Glutamatergic neuron (in vitro differentiated cells): ENCODE data around the gene RNF11. TPM values are rescaled to one million over a fixed set of nuclear protein-coding genes. Genes with fewer than 3 reads are reported as not detected.

Source experiments
- DNase-seq: peaks from one replicate; pipeline ENCODE4 v3.0.0; 2022
- H3K27ac Mint-ChIP-seq: one replicate; pipeline ENCODE4 v1.8.0; 2020; ENCODE audit warnings: mild to moderate bottlenecking, mixed read lengths, inconsistent platforms; ENCODE audit not compliant: unreplicated experiment
- H3K27me3 Mint-ChIP-seq: one replicate; pipeline ENCODE4 v1.8.0; 2020; ENCODE audit warnings: mild to moderate bottlenecking, moderate library complexity, mixed read lengths, inconsistent platforms; ENCODE audit not compliant: unreplicated experiment
- H3K36me3 Mint-ChIP-seq: one replicate; pipeline ENCODE4 v1.8.0; 2020; ENCODE audit warnings: mild to moderate bottlenecking, mixed read lengths, inconsistent platforms; ENCODE audit not compliant: unreplicated experiment
- H3K4me1 Mint-ChIP-seq: one replicate; pipeline ENCODE4 v1.8.0; 2020; ENCODE audit warnings: mild to moderate bottlenecking, low read depth, mixed read lengths, inconsistent platforms; ENCODE audit not compliant: unreplicated experiment
- H3K4me3 Mint-ChIP-seq: one replicate; pipeline ENCODE4 v1.8.0; 2020; ENCODE audit warnings: mild to moderate bottlenecking, mixed read lengths, inconsistent platforms; ENCODE audit not compliant: unreplicated experiment
- H3K9me3 Mint-ChIP-seq: one replicate; pipeline ENCODE4 v1.8.0; 2020; ENCODE audit warnings: mild to moderate bottlenecking, moderate library complexity, mixed read lengths, inconsistent platforms; ENCODE audit not compliant: unreplicated experiment
- CTCF ChIP-seq: fragments of 200-600 bp; sonication (generic); IDR thresholded peaks from one replicate; pipeline ENCODE4 v1.5.0; 2021; ENCODE audit not compliant: partially characterized antibody, unreplicated experiment
- total RNA-seq: library from RNA; stranded (reverse); fragmentation: NEBNext Ultra II Directional; extraction: Animal tissue kit (Norgen Biotek cat#: 25700); gene quantifications from one replicate; pipeline ENCODE4 v1.2.1, GENCODE V29; 2021; ENCODE audit not compliant: unreplicated experiment

The RNF11 gene
- total RNA-seq, 1 donor from 2014 or later: 81.6 TPM

GRCh38 chr1:51265618-51266017 lies 29.5 kb downstream of the RNF11 start:
- Mint-ChIP-seq H3K4me1 (peaks cover 4% of the 10 kb centered on the region), H3K9me3 (no peaks in the 10 kb centered on the region), H3K27me3 (no peaks in the 10 kb centered on the region), H3K36me3 (no peaks in the 10 kb centered on the region), H3K27ac (no peak overlapping the region), H3K4me3 (no peak overlapping the region)
- no peak for DNase-seq
- TF ChIP-seq CTCF: no peak

GRCh38 chr1:51266181-51266580 lies 30.1 kb downstream of the RNF11 start:
- no peak for DNase-seq
- no peaks in the 10 kb centered on the region for H3K36me3 Mint-ChIP-seq
- no peaks in the 10 kb centered on the region for H3K27me3 Mint-ChIP-seq
- no peak overlapping the region for H3K27ac Mint-ChIP-seq
- no peaks in the 10 kb centered on the region for H3K9me3 Mint-ChIP-seq
- H3K4me1 Mint-ChIP-seq: peaks cover 2% of the 10 kb centered on the region
- H3K4me3 Mint-ChIP-seq: no peak overlapping the region
- no peak for TF ChIP-seq CTCF

GRCh38 chr1:51266791-51267190 lies 30.7 kb downstream of the RNF11 start:
- Mint-ChIP-seq H3K27ac (no peak overlapping the region), H3K9me3 (no peaks in the 10 kb centered on the region), H3K4me1 (peaks cover 2% of the 10 kb centered on the region), H3K36me3 (no peaks in the 10 kb centered on the region), H3K27me3 (no peaks in the 10 kb centered on the region), H3K4me3 (no peak overlapping the region)
- no peak for DNase-seq
- no peak for TF ChIP-seq CTCF

- DNase-seq: no peak
- TF ChIP-seq CTCF: no peak
- no peaks in the 10 kb centered on the region for H3K27me3 Mint-ChIP-seq
- no peaks in the 10 kb centered on the region for H3K9me3 Mint-ChIP-seq
- H3K27ac Mint-ChIP-seq: no peak overlapping the region
- H3K4me3 Mint-ChIP-seq: no peak overlapping the region
- H3K4me1 Mint-ChIP-seq: peaks cover 2% of the 10 kb centered on the region
- no peaks in the 10 kb centered on the region for H3K36me3 Mint-ChIP-seq
Observed at GRCh38 chr1:51268634-51269033, 32.6 kb downstream of the RNF11 start.

- no peak for DNase-seq
- H3K27ac Mint-ChIP-seq: no peak overlapping the region
- H3K36me3 Mint-ChIP-seq: no peaks in the 10 kb centered on the region
- no peak for TF ChIP-seq CTCF
- no peaks in the 10 kb centered on the region for H3K9me3 Mint-ChIP-seq
- H3K4me3 Mint-ChIP-seq: no peak overlapping the region
- H3K4me1 Mint-ChIP-seq: peaks cover 2% of the 10 kb centered on the region
- H3K27me3 Mint-ChIP-seq: no peaks in the 10 kb centered on the region
Observed at GRCh38 chr1:51270751-51271150, 34.7 kb downstream of the RNF11 start.
